GM03348 (cell line): ENCODE measurements around the gene CFAP100.

Experiments
- DNase-seq: peaks from one replicate; pipeline ENCODE4 v3.0.0; 2012; ENCODE audit warnings: low spot score

The CFAP100 gene

GRCh38 chr3:126442856-126443242 lies 48.1 kb downstream of the CFAP100 start:
- no peak for DNase-seq

- DNase-seq: no peak
Measured at GRCh38 chr3:126445506-126445905, 50.8 kb downstream of the CFAP100 start.

- DNase-seq: no peak
Measured at GRCh38 chr3:126446301-126446700, 51.6 kb downstream of the CFAP100 start.

- no peak for DNase-seq
Measured at GRCh38 chr3:126446791-126447190, 52.1 kb downstream of the CFAP100 start.

GRCh38 chr3:126447456-126448106 lies 52.9 kb downstream of the CFAP100 start:
- DNase-seq: no peak

GRCh38 chr3:126448136-126448892 lies 53.6 kb downstream of the CFAP100 start:
- no peak for DNase-seq

- DNase-seq: no peak
Measured at GRCh38 chr3:126448893-126449180, 54.1 kb downstream of the CFAP100 start.

- no peak for DNase-seq
Measured at GRCh38 chr3:126449621-126450051, 54.9 kb downstream of the CFAP100 start.

- DNase-seq: no peak
Measured at GRCh38 chr3:126450219-126450618, 55.5 kb downstream of the CFAP100 start.

GRCh38 chr3:126450744-126451143 lies 56.0 kb downstream of the CFAP100 start:
- DNase-seq: no peak

GRCh38 chr3:126451511-126451910 lies 56.8 kb downstream of the CFAP100 start:
- DNase-seq: no peak

GRCh38 chr3:126452213-126452612 lies 57.5 kb downstream of the CFAP100 start:
- DNase-seq: no peak

- no peak for DNase-seq
Measured at GRCh38 chr3:126454025-126454424, 59.3 kb downstream of the CFAP100 start.

- DNase-seq: no peak
Measured at GRCh38 chr3:126454437-126455198, 59.9 kb downstream of the CFAP100 start.

GRCh38 chr3:126456211-126456610 lies 61.5 kb downstream of the CFAP100 start:
- no peak for DNase-seq

GRCh38 chr3:126456766-126457388 lies 62.2 kb downstream of the CFAP100 start:
- no peak for DNase-seq

GRCh38 chr3:126459111-126459762 lies 64.5 kb downstream of the CFAP100 start:
- no peak for DNase-seq

- DNase-seq: no peak
Measured at GRCh38 chr3:126459763-126460127, 65.0 kb downstream of the CFAP100 start.

GRCh38 chr3:126460381-126460780 lies 65.7 kb downstream of the CFAP100 start:
- no peak for DNase-seq

- DNase-seq: no peak
Measured at GRCh38 chr3:126461450-126462070, 66.9 kb downstream of the CFAP100 start.

- no peak for DNase-seq
Measured at GRCh38 chr3:126463521-126463920, 68.8 kb downstream of the CFAP100 start.

- DNase-seq: no peak
Measured at GRCh38 chr3:126464093-126464492, 69.4 kb downstream of the CFAP100 start.
